Activated CD8-positive, alpha-beta memory T cell treated with anti-CD3 and anti-CD28 coated beads, Interleukin-2, amount 50 U/mL, for 1 hour (primary cell): Measurements from ENCODE around the gene ZXDC.

Source experiments
- DNase-seq: peaks from one replicate; pipeline ENCODE4 v3.0.0-alpha.2; 2020; ENCODE audit errors: extremely low read depth

The ZXDC gene

GRCh38 chr3:126452213-126452612, 23.5 kb downstream of the ZXDC start:
- no peak for DNase-seq

- no peak for DNase-seq
Observed at GRCh38 chr3:126451511-126451910, 24.2 kb downstream of the ZXDC start.

GRCh38 chr3:126450744-126451143, 24.9 kb downstream of the ZXDC start:
- no peak for DNase-seq

- no peak for DNase-seq
Observed at GRCh38 chr3:126450219-126450618, 25.5 kb downstream of the ZXDC start.

- DNase-seq = no peak
Observed at GRCh38 chr3:126449621-126450051, 26.1 kb downstream of the ZXDC start.

- no peak for DNase-seq
Observed at GRCh38 chr3:126448893-126449180, 26.9 kb downstream of the ZXDC start.

- DNase-seq = no peak
Observed at GRCh38 chr3:126448136-126448892, 27.4 kb downstream of the ZXDC start.

GRCh38 chr3:126447456-126448106, 28.1 kb downstream of the ZXDC start:
- no peak for DNase-seq

GRCh38 chr3:126446791-126447190, 28.9 kb downstream of the ZXDC start:
- no peak for DNase-seq

GRCh38 chr3:126446301-126446700, 29.4 kb downstream of the ZXDC start:
- DNase-seq = no peak

GRCh38 chr3:126445506-126445905, 30.2 kb downstream of the ZXDC start:
- no peak for DNase-seq

GRCh38 chr3:126442856-126443242, 32.8 kb downstream of the ZXDC start:
- DNase-seq = no peak

- no peak for DNase-seq
Observed at GRCh38 chr3:126442094-126442855, 33.4 kb downstream of the ZXDC start.

- no peak for DNase-seq
Observed at GRCh38 chr3:126441256-126441880, 34.3 kb downstream of the ZXDC start.

- DNase-seq = no peak
Observed at GRCh38 chr3:126440709-126440995, 35.0 kb downstream of the ZXDC start.

GRCh38 chr3:126439968-126440708, 35.6 kb downstream of the ZXDC start:
- no peak for DNase-seq

- DNase-seq = no peak
Observed at GRCh38 chr3:126439346-126439967, 36.2 kb downstream of the ZXDC start.

- no peak for DNase-seq
Observed at GRCh38 chr3:126438746-126439145, 36.9 kb downstream of the ZXDC start.

- DNase-seq = no peak
Observed at GRCh38 chr3:126438186-126438585, 37.5 kb downstream of the ZXDC start.

- DNase-seq = no peak
Observed at GRCh38 chr3:126436826-126437717, 38.6 kb downstream of the ZXDC start.
